CD4-positive, alpha-beta T cell (primary cell): ENCODE measurements around the gene UBQLN4. TPM values are rescaled to one million over a fixed set of nuclear protein-coding genes. Genes with fewer than 3 reads are reported as not detected.

Source experiments
- ATAC-seq: fragments of 200-7000 bp; cut with Tn5 transposase; one replicate; pipeline ENCODE4 v1.10.0; 2022; ENCODE audit warnings: mild to moderate bottlenecking; ENCODE audit not compliant: poor library complexity
- CTCF ChIA-PET: fragments of 350-600 bp; sonication (Branson Sonifier 250); formaldehyde crosslinking; loops from one replicate; lab custom pipeline; 2021; ENCODE audit warnings: antibody characterized with exemption, inconsistent platforms; lab: Charles Lee
- POLR2A ChIA-PET: fragments of 350-600 bp; sonication (Branson Sonifier 250); formaldehyde crosslinking; loops from one replicate; lab custom pipeline; 2021; ENCODE audit warnings: antibody characterized with exemption, inconsistent platforms; lab: Charles Lee
- DNase-seq, 14 experiments: peaks; one replicate each; pipeline ENCODE4 v3.0.0-alpha.2; 2013 to 2020; ENCODE audit warnings: mixed read lengths in 2 of 14
- H3K27ac ChIP-seq, 2 donors: one replicate each; pipeline versions ENCODE4 v1.5.1 to v1.7.0; 2013; ENCODE audit warnings: low read length in 2 of 2, low read depth in 1 of 2, mild to moderate bottlenecking in 1 of 2
- H3K27me3 ChIP-seq, 2 experiments: 1 replicate in 1 of 2; 2 replicates in 1 of 2; pipeline versions ENCODE4 v1.6.1 to v1.7.0; 2013; ENCODE audit warnings: low read length in 2 of 2, control low read depth in 1 of 2, mild to moderate bottlenecking in 1 of 2, moderate library complexity in 1 of 2; ENCODE audit not compliant: insufficient read depth in 2 of 2, control insufficient read depth in 1 of 2
- H3K36me3 ChIP-seq: one replicate; pipeline ENCODE4 v1.6.1; 2013; ENCODE audit warnings: low read length, control low read depth; ENCODE audit not compliant: insufficient read depth
- H3K4me1 ChIP-seq: one replicate; pipeline ENCODE4 v1.6.1; 2013; ENCODE audit warnings: low read length, control low read depth; ENCODE audit not compliant: insufficient read depth
- H3K4me3 ChIP-seq: one replicate; pipeline ENCODE4 v1.5.1; 2013; ENCODE audit warnings: mild to moderate bottlenecking, low read length, moderate library complexity
- H3K9me3 ChIP-seq, 2 experiments: 1 replicate in 1 of 2; 2 replicates in 1 of 2; pipeline versions ENCODE4 v1.6.1 to v1.7.0; 2013; ENCODE audit warnings: low read length in 2 of 2, mild to moderate bottlenecking in 2 of 2, control low read depth in 1 of 2, moderate library complexity in 1 of 2; ENCODE audit not compliant: control insufficient read depth in 1 of 2, insufficient read depth in 1 of 2
- H3K27ac Mint-ChIP-seq: one replicate; pipeline ENCODE4 v1.8.0; 2020; ENCODE audit warnings: mixed read lengths
- H3K27me3 Mint-ChIP-seq: one replicate; pipeline ENCODE4 v1.8.0; 2021; ENCODE audit warnings: mixed read lengths
- H3K36me3 Mint-ChIP-seq: one replicate; pipeline ENCODE4 v1.8.0; 2021; ENCODE audit warnings: low read depth, mixed read lengths
- H3K4me1 Mint-ChIP-seq: one replicate; pipeline ENCODE4 v1.8.0; 2021; ENCODE audit warnings: low read depth, mixed read lengths
- H3K4me3 Mint-ChIP-seq: one replicate; pipeline ENCODE4 v1.8.0; 2020; ENCODE audit warnings: mild to moderate bottlenecking, mixed read lengths
- H3K9me3 Mint-ChIP-seq: one replicate; pipeline ENCODE4 v1.8.0; 2020; ENCODE audit warnings: mixed read lengths
- intact Hi-C, 2 experiments: fragments of 100-400 bp; cut with DNase I in 1 of 2; cut with micrococcal nuclease in 1 of 2; formaldehyde crosslinking; loops; one replicate each; pipeline versions ENCODE4 v1.15.1 to v1.9.0; 2023 to 2025; cut with DNase I, micrococcal nuclease
- total RNA-seq, 174 experiments: library from RNA in 2 of 174; stranded (reverse) in 2 of 174; gene quantifications; one replicate each; pipeline ENCODE4 v1.2.3 and lab custom pipeline; 2021 to 2026
- TF ChIP-seq, protein P1 (sequence below): fragments of 200-600 bp; IDR thresholded peaks from one replicate; pipeline ENCODE4 v1.8.0; 2022; ENCODE audit warnings: antibody characterized with exemption, mild to moderate bottlenecking

The UBQLN4 gene
- total RNA-seq, 2 experiments from 2014 or later: 10.6 to 11.9 TPM

DNA sequence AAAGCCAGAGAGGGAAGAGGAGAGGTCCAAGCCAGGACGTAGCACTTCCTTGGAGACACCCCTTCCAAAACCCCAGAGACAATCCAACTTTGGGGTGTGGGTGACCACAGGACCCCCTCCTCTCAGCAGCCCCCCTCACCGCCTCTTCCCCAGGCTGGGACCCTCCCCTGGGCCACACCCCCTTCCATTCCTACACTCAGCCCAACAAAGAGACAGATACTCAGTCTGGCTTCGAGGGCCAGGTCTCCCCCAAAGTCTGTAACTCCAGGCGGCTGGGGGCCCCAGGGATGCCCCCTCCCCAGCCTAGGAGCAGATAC lies 27.2 kb upstream of the UBQLN4 start:
- Mint-ChIP-seq H3K4me1 (peaks cover 6% of the 10 kb centered on the region), H3K4me3 (peak overlapping the region; percentile 79), H3K27me3 (peaks cover 32% of the 10 kb centered on the region), H3K36me3 (no peaks in the 10 kb centered on the region), H3K9me3 (no peaks in the 10 kb centered on the region), H3K27ac (no peak overlapping the region)
- no peaks in the 10 kb centered on the region for H3K36me3 ChIP-seq
- intact Hi-C loops: loop anchor here in 1 of 2 experiments (2.0 kb wide), 1 partner anchor 58 kb away; no protein-coding TSS in a partner anchor
- H3K27me3 ChIP-seq: peaks cover 22 to 25% of the 10 kb centered on the region in 2 experiments
- ATAC-seq (no peak), DNase-seq (no peak)
- no peaks in the 10 kb centered on the region for H3K9me3 ChIP-seq
- H3K4me3 ChIP-seq: no peak overlapping the region
- POLR2A ChIA-PET: no interaction called here
- H3K27ac ChIP-seq: no peak overlapping the region
- TF ChIP-seq, protein P1, sequence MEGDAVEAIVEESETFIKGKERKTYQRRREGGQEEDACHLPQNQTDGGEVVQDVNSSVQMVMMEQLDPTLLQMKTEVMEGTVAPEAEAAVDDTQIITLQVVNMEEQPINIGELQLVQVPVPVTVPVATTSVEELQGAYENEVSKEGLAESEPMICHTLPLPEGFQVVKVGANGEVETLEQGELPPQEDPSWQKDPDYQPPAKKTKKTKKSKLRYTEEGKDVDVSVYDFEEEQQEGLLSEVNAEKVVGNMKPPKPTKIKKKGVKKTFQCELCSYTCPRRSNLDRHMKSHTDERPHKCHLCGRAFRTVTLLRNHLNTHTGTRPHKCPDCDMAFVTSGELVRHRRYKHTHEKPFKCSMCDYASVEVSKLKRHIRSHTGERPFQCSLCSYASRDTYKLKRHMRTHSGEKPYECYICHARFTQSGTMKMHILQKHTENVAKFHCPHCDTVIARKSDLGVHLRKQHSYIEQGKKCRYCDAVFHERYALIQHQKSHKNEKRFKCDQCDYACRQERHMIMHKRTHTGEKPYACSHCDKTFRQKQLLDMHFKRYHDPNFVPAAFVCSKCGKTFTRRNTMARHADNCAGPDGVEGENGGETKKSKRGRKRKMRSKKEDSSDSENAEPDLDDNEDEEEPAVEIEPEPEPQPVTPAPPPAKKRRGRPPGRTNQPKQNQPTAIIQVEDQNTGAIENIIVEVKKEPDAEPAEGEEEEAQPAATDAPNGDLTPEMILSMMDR: no peak
- CTCF ChIA-PET: no interaction called here
- peaks cover 23% of the 10 kb centered on the region for H3K4me1 ChIP-seq

DNA sequence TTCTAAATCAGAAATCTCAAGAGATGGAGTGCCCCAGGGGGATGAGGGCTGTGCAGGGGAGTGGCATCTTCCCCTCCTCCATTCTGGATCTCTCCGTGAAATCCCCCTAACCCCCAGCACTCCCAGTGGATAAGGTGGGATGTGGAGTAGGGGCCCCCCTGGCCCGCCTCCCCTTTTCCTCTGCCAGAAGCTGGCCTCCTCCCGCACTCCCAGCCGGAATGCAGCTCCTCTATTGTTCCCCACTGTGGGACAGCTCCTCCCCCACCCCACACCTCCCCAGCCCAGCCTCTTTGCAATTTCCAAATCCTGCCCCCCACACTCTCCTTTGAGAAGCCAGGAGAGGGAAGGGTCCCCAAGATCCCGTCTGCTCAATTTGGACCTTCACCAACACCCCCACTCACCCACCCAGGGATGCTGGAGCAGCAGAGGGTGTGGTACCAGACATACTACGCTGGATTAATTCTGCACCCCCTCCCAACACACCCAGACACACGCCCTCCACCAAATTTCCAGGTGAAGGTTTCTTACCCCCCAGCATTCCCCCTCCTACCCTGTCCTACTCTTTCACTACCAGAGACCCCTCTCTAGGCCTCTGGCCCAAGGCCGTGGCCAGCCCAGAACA lies 26.8 kb upstream of the UBQLN4 start:
- H3K27ac ChIP-seq: no peak overlapping the region
- H3K4me1 ChIP-seq: peaks cover 23% of the 10 kb centered on the region
- peaks cover 21 to 22% of the 10 kb centered on the region in 2 experiments for H3K27me3 ChIP-seq
- no peak overlapping the region for H3K4me3 ChIP-seq
- ChIA-PET POLR2A (no interaction called here), CTCF (no interaction called here)
- Mint-ChIP-seq H3K4me3 (no peak overlapping the region), H3K27me3 (peaks cover 27% of the 10 kb centered on the region), H3K27ac (no peak overlapping the region), H3K4me1 (peaks cover 6% of the 10 kb centered on the region), H3K36me3 (no peaks in the 10 kb centered on the region), H3K9me3 (no peaks in the 10 kb centered on the region)
- H3K9me3 ChIP-seq: no peaks in the 10 kb centered on the region
- DNase-seq (no peak), ATAC-seq (no peak)
- intact Hi-C loops: loop anchor here in 1 of 2 experiments (2.0 kb wide), 1 partner anchor 58 kb away; no protein-coding TSS in a partner anchor
- H3K36me3 ChIP-seq: no peaks in the 10 kb centered on the region
- TF ChIP-seq, protein P1: no peak

- peaks cover 15 to 16% of the 10 kb centered on the region in 2 experiments for H3K27me3 ChIP-seq
- Mint-ChIP-seq H3K27me3 (peaks cover 21% of the 10 kb centered on the region), H3K4me3 (peak overlapping the region; percentile 74)
Observed at GRCh38 chr1:156079762-156080161, 26.2 kb upstream of the UBQLN4 start.

More at GRCh38 chr1:156079762-156080161, 26.2 kb upstream of the UBQLN4 start:
- ChIA-PET POLR2A (no interaction called here), CTCF (no interaction called here)
- DNase-seq (no peak), ATAC-seq (no peak)
- H3K4me1 ChIP-seq: peaks cover 23% of the 10 kb centered on the region
- H3K36me3 ChIP-seq: no peaks in the 10 kb centered on the region
- intact Hi-C loops: loop anchor here in 1 of 2 experiments (2.0 kb wide), 1 partner anchor 57 kb away; no protein-coding TSS in a partner anchor
- Mint-ChIP-seq H3K36me3 (no peaks in the 10 kb centered on the region), H3K27ac (no peak overlapping the region), H3K4me1 (peaks cover 6% of the 10 kb centered on the region), H3K9me3 (no peaks in the 10 kb centered on the region)
- no peak overlapping the region for H3K4me3 ChIP-seq
- no peak overlapping the region for H3K27ac ChIP-seq
- H3K9me3 ChIP-seq: no peaks in the 10 kb centered on the region
- TF ChIP-seq, protein P1: no peak
